Measurements from ENCODE around the gene SOX6.
"Not testable (repeated sequence)": the region's sequence is repeated elsewhere in the genome, so short reads cannot be mapped to it uniquely, and the experiment has no call there.

Gene SOX6

DNA sequence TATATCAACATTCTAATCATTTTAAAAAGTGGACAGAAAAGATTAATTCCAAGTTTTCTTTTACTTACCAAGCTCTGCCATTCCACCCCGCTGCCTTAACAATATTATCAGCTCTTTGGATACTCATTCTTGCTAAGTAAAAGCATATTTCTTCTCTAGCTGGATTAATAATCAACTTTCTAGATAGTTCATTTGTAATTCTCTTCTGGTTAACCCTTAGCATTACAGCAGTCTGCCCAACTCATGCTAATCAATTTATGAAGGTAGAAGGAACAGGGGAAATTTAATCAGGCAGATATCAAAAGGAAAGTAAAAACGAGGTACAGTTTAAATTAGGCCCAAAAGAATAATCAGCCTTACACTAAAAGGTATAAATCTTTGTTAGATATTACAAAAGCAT lies 41.0 kb upstream of the SOX6 start:
- H3K9me3 Mint-ChIP-seq: no peaks in the 10 kb centered on the region
- peaks cover 9% of the 10 kb centered on the region for H3K4me1 Mint-ChIP-seq
- H3K36me3 Mint-ChIP-seq (ENCODE audit: low read depth): no peaks in the 10 kb centered on the region
- H3K4me3 Mint-ChIP-seq: peak overlapping the region; percentile 29 to 50 (median 38)
- no peak for TF ChIP-seq CTCF (IDR thresholded peaks at IDR 0.05; ENCODE audit: unreplicated experiment in 3 of 3)
- H3K27ac Mint-ChIP-seq: peak overlapping the region; percentile 83 to 92 (median 88)
- H3K27me3 Mint-ChIP-seq (ENCODE audit: low read depth): no peaks in the 10 kb centered on the region

DNA sequence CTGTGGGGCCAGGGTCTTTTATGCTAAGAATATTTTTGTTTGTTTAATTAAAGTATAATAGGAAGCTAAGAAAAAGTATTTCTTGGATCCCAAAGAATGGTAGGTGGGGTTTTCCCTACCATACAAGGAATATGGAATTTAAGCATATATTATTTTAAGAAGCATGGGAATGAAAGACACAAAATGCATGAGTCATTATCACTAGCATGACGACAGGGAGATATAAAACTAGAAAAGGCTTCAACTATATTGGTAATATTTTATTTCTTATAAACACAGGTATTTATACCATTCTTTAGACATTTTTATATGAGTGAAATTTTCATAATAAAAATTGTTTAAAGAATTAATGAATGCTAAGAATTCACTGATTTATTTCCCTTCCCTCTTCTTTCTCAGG lies 39.3 kb upstream of the SOX6 start:
- Mint-ChIP-seq H3K27ac (peak overlapping the region in 1 of 3 experiments; percentile 43), H3K9me3 (no peaks in the 10 kb centered on the region), H3K4me3 (peak overlapping the region in 2 of 3 experiments; percentile 62 to 75), H3K4me1 (peaks cover 9% of the 10 kb centered on the region), H3K27me3 (ENCODE audit: low read depth) (no peaks in the 10 kb centered on the region), H3K36me3 (ENCODE audit: low read depth) (no peaks in the 10 kb centered on the region)
- no peak for TF ChIP-seq CTCF (IDR thresholded peaks at IDR 0.05; ENCODE audit: unreplicated experiment in 3 of 3)

- H3K27me3 Mint-ChIP-seq (ENCODE audit: low read depth): no peaks in the 10 kb centered on the region
- H3K9me3 Mint-ChIP-seq: no peaks in the 10 kb centered on the region
- H3K4me1 Mint-ChIP-seq: peaks cover 9% of the 10 kb centered on the region
- peak overlapping the region in 2 of 3 experiments; percentile 45 to 60 for H3K4me3 Mint-ChIP-seq
- TF ChIP-seq CTCF (IDR thresholded peaks at IDR 0.05; ENCODE audit: unreplicated experiment in 3 of 3): no peak
- H3K36me3 Mint-ChIP-seq (ENCODE audit: low read depth): no peaks in the 10 kb centered on the region
- H3K27ac Mint-ChIP-seq: no peak overlapping the region
Observed at GRCh38 chr11:16394947-16395346, 38.6 kb upstream of the SOX6 start.

DNA sequence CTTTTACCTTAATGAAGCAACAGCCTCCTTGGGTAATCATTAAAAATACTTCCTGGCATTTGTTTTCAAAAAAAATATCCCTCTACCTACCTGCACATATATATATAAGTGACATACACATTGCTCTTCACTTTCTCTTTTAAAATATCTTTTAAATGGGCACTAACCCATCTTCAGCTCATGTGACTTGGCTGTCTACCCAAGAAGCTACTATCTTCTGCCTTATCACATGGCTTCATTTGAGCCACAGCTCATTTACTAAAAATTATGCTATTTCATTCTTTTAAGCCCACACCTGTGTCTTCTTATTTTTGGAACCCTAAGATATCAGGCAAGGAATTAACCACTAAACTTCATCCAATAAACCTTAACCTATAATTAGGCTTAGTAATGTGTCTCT lies 37.0 kb upstream of the SOX6 start:
- no peaks in the 10 kb centered on the region for H3K9me3 Mint-ChIP-seq
- H3K27ac Mint-ChIP-seq: no peak overlapping the region
- no peaks in the 10 kb centered on the region for H3K27me3 Mint-ChIP-seq (ENCODE audit: low read depth)
- peaks cover 9% of the 10 kb centered on the region for H3K4me1 Mint-ChIP-seq
- TF ChIP-seq CTCF (IDR thresholded peaks at IDR 0.05; ENCODE audit: unreplicated experiment in 3 of 3): no peak
- no peak overlapping the region for H3K4me3 Mint-ChIP-seq
- no peaks in the 10 kb centered on the region for H3K36me3 Mint-ChIP-seq (ENCODE audit: low read depth)

GRCh38 chr11:16392616-16393015 lies 36.3 kb upstream of the SOX6 start:
- Mint-ChIP-seq H3K4me1 (peaks cover 9% of the 10 kb centered on the region), H3K9me3 (no peaks in the 10 kb centered on the region), H3K27ac (no peak overlapping the region), H3K36me3 (ENCODE audit: low read depth) (no peaks in the 10 kb centered on the region), H3K4me3 (no peak overlapping the region), H3K27me3 (ENCODE audit: low read depth) (no peaks in the 10 kb centered on the region)
- no peak for TF ChIP-seq CTCF (IDR thresholded peaks at IDR 0.05; ENCODE audit: unreplicated experiment in 3 of 3)

DNA sequence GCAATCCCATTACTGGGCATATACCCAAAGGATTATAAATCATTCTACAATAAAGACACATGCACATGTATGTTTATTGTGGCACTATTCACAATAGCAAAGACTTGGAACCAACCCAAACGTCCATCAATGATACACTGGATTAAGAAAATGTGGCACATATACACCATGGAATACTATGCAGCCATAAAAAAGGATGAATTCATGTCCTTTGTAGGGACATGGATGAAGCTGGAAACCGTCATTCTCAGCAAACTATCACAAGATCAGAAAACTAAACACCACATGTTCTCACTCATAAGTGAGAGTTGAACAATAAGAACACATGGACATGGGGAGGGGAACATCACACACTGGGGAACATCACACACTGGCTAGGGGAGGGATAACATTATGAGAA lies 34.5 kb upstream of the SOX6 start:
- not testable (repeated sequence) for H3K4me1 Mint-ChIP-seq; H3K27me3 Mint-ChIP-seq (ENCODE audit: low read depth); H3K27ac Mint-ChIP-seq; H3K36me3 Mint-ChIP-seq (ENCODE audit: low read depth); H3K9me3 Mint-ChIP-seq; H3K4me3 Mint-ChIP-seq
